ENCODE measurements around the gene HLCS. TPM values are rescaled to one million over a fixed set of nuclear protein-coding genes. Genes with fewer than 3 reads are reported as not detected.

The HLCS gene
- total RNA-seq, 1 donor = 59.7 TPM

DNA sequence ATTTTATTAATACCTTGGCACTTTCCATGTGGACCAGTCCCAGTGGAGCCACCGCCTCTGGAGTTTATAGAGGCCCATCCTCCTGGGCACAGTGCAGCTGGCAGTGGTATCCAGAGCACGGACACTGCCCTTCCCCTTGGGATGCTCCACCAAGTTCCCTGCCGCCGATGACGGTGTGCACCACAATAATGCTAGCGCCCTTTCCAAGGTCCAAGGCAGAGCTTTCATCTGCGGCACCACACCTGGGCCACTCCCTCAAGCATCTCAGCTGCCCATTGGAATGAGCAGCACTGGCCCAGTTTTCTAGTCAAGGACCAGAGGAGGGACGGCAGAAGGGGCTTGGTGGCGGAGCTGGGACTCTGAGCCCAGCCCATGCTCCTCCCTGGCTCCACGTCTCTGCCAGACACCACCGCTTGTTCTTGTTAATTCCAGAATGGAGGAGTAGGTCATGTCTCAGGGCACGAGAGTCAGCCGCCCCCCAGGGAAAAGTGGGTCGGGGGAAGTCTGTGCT lies 243.0 kb downstream of the HLCS start:
- Histone ChIP-seq H3K4me3 (ENCODE audit: insufficient read depth, low read length) (no peak overlapping the region), H2AFZ (ENCODE audit: low read length) (no peak overlapping the region), H3K27me3 (ENCODE audit: insufficient read depth, low read length) (no peaks in the 10 kb centered on the region), H3K4me2 (ENCODE audit: insufficient read depth, low read length) (no peak overlapping the region), H3K4me1 (ENCODE audit: insufficient read depth, low read length) (no peaks in the 10 kb centered on the region), H3K9me3 (ENCODE audit: low read depth, low read length) (no peaks in the 10 kb centered on the region), H3K79me2 (ENCODE audit: insufficient read depth, low read length) (no peaks in the 10 kb centered on the region), H4K20me1 (ENCODE audit: insufficient read depth, low read length) (no peaks in the 10 kb centered on the region), H3K36me3 (ENCODE audit: insufficient read depth, low read length) (no peaks in the 10 kb centered on the region), H3K27ac (ENCODE audit: low read depth, low read length) (no peak overlapping the region)
- no peak for TF ChIP-seq CTCF (IDR thresholded peaks at IDR 0.05; ENCODE audit: extremely low read depth, low read depth, low read length)
- peak; percentile 63 for DNase-seq (ENCODE audit: insufficient read length, low spot score, missing footprints)

DNA sequence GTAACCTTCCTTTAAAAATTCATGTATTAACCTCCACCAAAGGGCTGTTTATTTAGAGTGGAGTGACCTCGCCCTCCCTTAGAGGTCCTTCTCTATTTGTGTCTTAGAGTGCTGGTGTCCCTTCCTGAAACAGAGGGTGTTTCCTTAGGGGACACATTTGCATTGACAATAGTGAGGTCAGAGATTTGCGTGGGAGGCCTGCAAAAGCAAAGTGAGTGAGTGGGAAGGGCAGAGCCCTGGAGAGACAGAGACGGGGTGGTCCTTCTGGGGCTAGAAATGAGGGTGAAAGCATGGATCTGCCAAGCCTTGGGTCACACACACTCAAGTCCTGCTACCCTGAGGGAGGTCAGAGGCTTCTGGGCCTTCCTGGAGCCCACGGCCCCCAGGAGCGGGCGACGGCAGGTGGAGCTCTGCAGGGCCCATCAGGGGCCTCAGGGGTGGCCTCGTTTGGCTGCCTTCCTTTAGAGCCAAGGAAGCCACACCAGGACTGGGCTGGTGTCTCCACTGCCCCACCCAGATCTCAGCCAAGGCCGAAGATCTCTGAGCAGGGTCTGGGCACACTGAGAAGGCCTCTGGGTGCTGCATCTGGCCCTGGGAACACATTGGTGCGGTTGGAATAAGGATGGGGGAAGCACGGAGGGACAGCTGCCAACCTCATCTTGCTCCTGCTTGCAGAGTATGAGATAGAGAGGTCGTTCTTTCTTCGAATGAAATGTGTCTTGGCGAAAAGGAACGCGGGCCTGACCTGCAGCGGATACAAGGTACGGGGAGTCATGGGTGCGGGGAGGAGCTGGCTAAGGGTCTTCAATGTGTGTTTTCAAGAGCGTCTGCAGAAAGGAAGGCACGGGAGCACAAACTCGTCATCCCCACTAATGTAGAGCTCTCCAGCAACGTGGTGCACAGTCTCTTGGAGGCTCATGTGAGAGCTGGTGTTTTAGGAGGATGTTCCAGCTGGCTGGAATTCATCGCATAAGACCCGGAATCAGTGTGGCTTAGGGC lies 243.8 kb downstream of the HLCS start:
- H3K9me3 ChIP-seq (ENCODE audit: low read depth, low read length) = no peaks in the 10 kb centered on the region
- H3K4me3 ChIP-seq (ENCODE audit: insufficient read depth, low read length) = no peak overlapping the region

DNA sequence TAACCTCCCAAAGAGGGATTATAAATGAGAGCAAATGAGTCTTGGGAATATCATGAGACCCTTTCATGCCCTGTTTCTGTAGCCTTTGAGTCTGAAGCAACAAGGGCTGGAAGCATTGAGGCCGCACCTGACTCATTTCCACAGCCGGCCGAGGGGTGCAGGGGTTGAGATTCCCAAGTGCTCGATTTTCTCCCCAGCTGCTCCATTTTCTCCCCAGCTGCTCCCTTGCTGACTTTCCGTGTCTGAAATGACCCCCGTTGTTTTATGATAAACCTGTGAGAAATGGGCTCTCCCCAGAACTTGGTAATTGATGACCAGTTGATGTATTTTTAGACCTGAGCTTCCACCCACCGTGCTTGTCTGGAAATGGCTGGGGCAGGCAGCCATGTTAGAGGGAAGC lies 244.7 kb downstream of the HLCS start:
- Histone ChIP-seq H3K36me3 (ENCODE audit: insufficient read depth, low read length) (no peaks in the 10 kb centered on the region), H3K9me3 (ENCODE audit: low read depth, low read length) (no peaks in the 10 kb centered on the region), H4K20me1 (ENCODE audit: insufficient read depth, low read length) (no peaks in the 10 kb centered on the region), H3K4me2 (ENCODE audit: insufficient read depth, low read length) (no peak overlapping the region), H3K4me3 (ENCODE audit: insufficient read depth, low read length) (no peak overlapping the region), H3K27me3 (ENCODE audit: insufficient read depth, low read length) (no peaks in the 10 kb centered on the region), H3K79me2 (ENCODE audit: insufficient read depth, low read length) (no peaks in the 10 kb centered on the region), H3K4me1 (ENCODE audit: insufficient read depth, low read length) (no peaks in the 10 kb centered on the region), H3K27ac (ENCODE audit: low read depth, low read length) (no peak overlapping the region), H2AFZ (ENCODE audit: low read length) (no peak overlapping the region)
- no peak for DNase-seq (ENCODE audit: insufficient read length, low spot score, missing footprints)
- no peak for TF ChIP-seq CTCF (IDR thresholded peaks at IDR 0.05; ENCODE audit: extremely low read depth, low read depth, low read length)

More for the DNA sequence above, 243.8 kb downstream of the HLCS start:
- no peak overlapping the region for H3K27ac ChIP-seq (ENCODE audit: low read depth, low read length)
- DNase-seq (ENCODE audit: insufficient read length, low spot score, missing footprints) = peak; percentile 64
- H2AFZ ChIP-seq (ENCODE audit: low read length) = no peak overlapping the region
- no peaks in the 10 kb centered on the region for H3K36me3 ChIP-seq (ENCODE audit: insufficient read depth, low read length)
- no peaks in the 10 kb centered on the region for H4K20me1 ChIP-seq (ENCODE audit: insufficient read depth, low read length)
- H3K4me1 ChIP-seq (ENCODE audit: insufficient read depth, low read length) = no peaks in the 10 kb centered on the region
- no peaks in the 10 kb centered on the region for H3K27me3 ChIP-seq (ENCODE audit: insufficient read depth, low read length)
- H3K4me2 ChIP-seq (ENCODE audit: insufficient read depth, low read length) = no peak overlapping the region
- TF ChIP-seq CTCF (IDR thresholded peaks at IDR 0.05; ENCODE audit: extremely low read depth, low read depth, low read length) = no peak
- H3K79me2 ChIP-seq (ENCODE audit: insufficient read depth, low read length) = no peaks in the 10 kb centered on the region

GRCh38 chr21:36719614-36720013 lies 246.9 kb downstream of the HLCS start:
- Histone ChIP-seq H3K79me2 (ENCODE audit: insufficient read depth, low read length) (no peaks in the 10 kb centered on the region), H3K36me3 (ENCODE audit: insufficient read depth, low read length) (no peaks in the 10 kb centered on the region), H3K4me3 (ENCODE audit: insufficient read depth, low read length) (no peak overlapping the region), H3K27ac (ENCODE audit: low read depth, low read length) (no peak overlapping the region), H3K4me1 (ENCODE audit: insufficient read depth, low read length) (no peaks in the 10 kb centered on the region), H3K27me3 (ENCODE audit: insufficient read depth, low read length) (no peaks in the 10 kb centered on the region), H3K9me3 (ENCODE audit: low read depth, low read length) (no peaks in the 10 kb centered on the region), H3K4me2 (ENCODE audit: insufficient read depth, low read length) (no peak overlapping the region), H4K20me1 (ENCODE audit: insufficient read depth, low read length) (no peaks in the 10 kb centered on the region), H2AFZ (ENCODE audit: low read length) (no peak overlapping the region)
- no peak for TF ChIP-seq CTCF (IDR thresholded peaks at IDR 0.05; ENCODE audit: extremely low read depth, low read depth, low read length)
- DNase-seq (ENCODE audit: insufficient read length, low spot score, missing footprints) = no peak

All from osteoblast (primary cell).